ENCODE results near the gene LARGE1. TPM values are rescaled to one million over a fixed set of nuclear protein-coding genes. Genes with fewer than 3 reads are reported as not detected.
A peak's percentile ranks its signal among the peaks of the same experiment; 100 is the strongest.

The LARGE1 gene
- total and polyA plus RNA-seq, 2 of the 13 experiments (the other 11 are each of a cell fraction or from before 2014, with no cell fraction given) = 8.4 to 11.0 TPM

GRCh38 chr22:33515795-33516194 lies 404.5 kb downstream of the LARGE1 start (continued):
- TF ChIP-seq ZNF704 (CRISPR knock-in tag; IDR thresholded peaks at IDR 0.05; ENCODE audit: borderline replicate concordance) (no peak), CREM (IDR thresholded peaks at IDR 0.05) (no peak), CREM (CRISPR knock-in tag; IDR thresholded peaks at IDR 0.05) (no peak), NR2F6 (IDR thresholded peaks at IDR 0.05) (no peak), NR2F6 (CRISPR knock-in tag; IDR thresholded peaks at IDR 0.05) (peak; percentile 30; the same call in 1 of the 2 replicates), PRDM4 (CRISPR knock-in tag; IDR thresholded peaks at IDR 0.05; ENCODE audit: borderline replicate concordance) (no peak), ZNF501 (CRISPR knock-in tag; IDR thresholded peaks at IDR 0.05) (0 out of 2 replicates have a peak, but pooled peaks have one; percentile 35), ZBTB4 (CRISPR knock-in tag; IDR thresholded peaks at IDR 0.05; ENCODE audit: borderline replicate concordance) (peak; percentile 81; the same call in 1 of the 2 replicates), SNAPC5 (CRISPR knock-in tag; IDR thresholded peaks at IDR 0.05; ENCODE audit: borderline replicate concordance) (no peak), TGIF2 (CRISPR knock-in tag; IDR thresholded peaks at IDR 0.05) (no peak), BRCA1 (CRISPR knock-in tag; IDR thresholded peaks at IDR 0.05) (no peak), ZNF552 (CRISPR knock-in tag; IDR thresholded peaks at IDR 0.05; ENCODE audit: borderline replicate concordance) (no peak), MATR3 (CRISPR knock-in tag; IDR thresholded peaks at IDR 0.05) (no peak), CAMTA2 (CRISPR knock-in tag; IDR thresholded peaks at IDR 0.05; ENCODE audit: borderline replicate concordance) (no peak), LBX2 (CRISPR knock-in tag; IDR thresholded peaks at IDR 0.05; ENCODE audit: borderline replicate concordance) (no peak), FOXP1 (IDR thresholded peaks at IDR 0.05) (no peak), FOXP1 (CRISPR knock-in tag; IDR thresholded peaks at IDR 0.05) (peak; percentile 9; the same call in 1 of the 2 replicates), ARID4A (CRISPR knock-in tag; IDR thresholded peaks at IDR 0.05; ENCODE audit: borderline replicate concordance) (no peak)
